Adipocyte (in vitro differentiated cells): ENCODE results near the gene ASF1B.

ENCODE experiments used
- DNase-seq: peaks from one replicate; pipeline ENCODE4 v3.0.0-alpha.2; 2015; ENCODE audit warnings: low read depth
- H3K27me3 ChIP-seq: replicated peaks from 2 replicates; pipeline ENCODE4 v1.7.0; 2013; ENCODE audit warnings: mild to moderate bottlenecking, low read length, moderate library complexity; ENCODE audit not compliant: control insufficient read depth, insufficient read depth
- H3K36me3 ChIP-seq: 2 replicates; pipeline ENCODE4 v1.7.0; 2013; ENCODE audit warnings: low read length, mild to moderate bottlenecking, moderate library complexity; ENCODE audit not compliant: control insufficient read depth, insufficient read depth, severe bottlenecking
- H3K4me1 ChIP-seq: 2 replicates; pipeline ENCODE4 v1.7.0; 2013; ENCODE audit warnings: mild to moderate bottlenecking, low read length, moderate library complexity; ENCODE audit not compliant: control insufficient read depth, insufficient read depth
- H3K4me3 ChIP-seq: 2 replicates; pipeline ENCODE4 v1.7.0; 2013; ENCODE audit warnings: mild to moderate bottlenecking, low read length, moderate library complexity
- H3K9ac ChIP-seq: 2 replicates; pipeline ENCODE4 v1.7.0; 2013; ENCODE audit warnings: mild to moderate bottlenecking, low read length, moderate library complexity
- H3K9me3 ChIP-seq: 2 replicates; pipeline ENCODE4 v1.7.0; 2013; ENCODE audit warnings: mild to moderate bottlenecking, low read length, moderate library complexity; ENCODE audit not compliant: control insufficient read depth

ASF1B gene

GRCh38 chr19:14103310-14103709, 33.1 kb downstream of the ASF1B start:
- H3K4me3 ChIP-seq: no peak overlapping the region
- peaks cover 20% of the 10 kb centered on the region for H3K4me1 ChIP-seq
- peaks cover 58% of the 10 kb centered on the region for H3K36me3 ChIP-seq
- no peak for DNase-seq
- H3K9me3 ChIP-seq: no peaks in the 10 kb centered on the region
- no peaks in the 10 kb centered on the region for H3K27me3 ChIP-seq
- H3K9ac ChIP-seq: no peak overlapping the region

DNA sequence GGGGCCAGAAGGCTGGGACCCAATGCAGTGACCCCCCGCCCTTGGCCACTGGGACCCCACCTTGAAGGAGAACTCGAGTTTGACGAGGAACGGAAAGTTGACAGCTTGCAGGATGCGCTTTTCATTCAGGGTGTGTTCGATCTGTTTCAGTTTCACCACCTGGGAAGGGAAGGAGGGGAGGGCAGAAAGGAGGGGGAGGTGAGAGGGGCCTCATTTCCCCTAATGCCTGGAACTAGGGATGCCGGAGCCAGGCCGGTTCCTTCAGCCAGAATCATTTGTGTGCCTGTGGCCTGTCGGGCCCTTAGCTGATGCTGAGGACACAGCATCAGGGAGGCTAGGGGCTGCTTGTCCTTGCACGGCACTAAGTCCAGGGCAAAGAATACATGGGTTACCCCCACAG, 33.6 kb downstream of the ASF1B start:
- Histone ChIP-seq H3K9ac (peak overlapping the region; percentile 5), H3K4me1 (peaks cover 17% of the 10 kb centered on the region), H3K9me3 (no peaks in the 10 kb centered on the region), H3K36me3 (peaks cover 63% of the 10 kb centered on the region), H3K4me3 (no peak overlapping the region), H3K27me3 (no peaks in the 10 kb centered on the region)
- no peak for DNase-seq

DNA sequence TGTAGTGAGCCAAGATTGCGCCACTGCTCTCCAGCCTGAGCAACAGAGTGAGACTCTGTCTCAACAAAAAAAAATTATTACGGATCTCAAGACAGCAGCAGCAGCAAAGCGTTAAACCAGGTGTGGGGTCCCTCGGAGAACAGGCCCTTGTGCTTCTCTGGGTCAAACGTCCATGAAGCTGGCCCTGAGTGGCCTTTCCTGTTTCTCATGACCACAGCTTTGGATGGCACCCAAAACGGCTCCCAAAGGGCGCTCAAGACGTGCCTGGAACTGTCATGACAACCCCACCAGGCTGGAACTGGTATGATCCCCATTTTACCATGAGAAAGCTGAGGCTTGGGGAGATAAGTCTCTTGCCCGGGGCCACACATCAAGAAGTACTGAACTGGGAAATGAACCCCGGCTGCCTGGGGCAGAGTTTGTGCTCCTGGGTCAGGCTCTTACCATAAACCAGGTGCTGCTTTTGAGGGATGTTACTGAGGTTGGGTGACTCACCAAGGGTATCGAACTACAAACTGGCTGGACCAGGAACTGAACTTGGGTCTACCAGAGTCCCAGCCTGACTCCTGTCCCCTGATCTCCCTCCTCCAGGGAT, 34.2 kb downstream of the ASF1B start:
- H3K4me1 ChIP-seq: peaks cover 15% of the 10 kb centered on the region
- H3K4me3 ChIP-seq: no peak overlapping the region
- H3K9me3 ChIP-seq: no peaks in the 10 kb centered on the region
- peaks cover 69% of the 10 kb centered on the region for H3K36me3 ChIP-seq
- peak overlapping the region; percentile 5 for H3K9ac ChIP-seq
- no peak for DNase-seq
- H3K27me3 ChIP-seq: no peaks in the 10 kb centered on the region

GRCh38 chr19:14101003-14101545, 35.3 kb downstream of the ASF1B start:
- Histone ChIP-seq H3K4me1 (peaks cover 15% of the 10 kb centered on the region), H3K36me3 (peaks cover 72% of the 10 kb centered on the region)

GRCh38 chr19:14097532-14098151, 38.7 kb downstream of the ASF1B start:
- peaks cover 9% of the 10 kb centered on the region for H3K9me3 ChIP-seq
- H3K36me3 ChIP-seq: peaks cover 55% of the 10 kb centered on the region
- no peaks in the 10 kb centered on the region for H3K27me3 ChIP-seq
- H3K4me1 ChIP-seq: peaks cover 12% of the 10 kb centered on the region
- no peak overlapping the region for H3K4me3 ChIP-seq
- DNase-seq: no peak
- no peak overlapping the region for H3K9ac ChIP-seq

More at GRCh38 chr19:14101003-14101545, 35.3 kb downstream of the ASF1B start:
- Histone ChIP-seq H3K4me3 (no peak overlapping the region), H3K9ac (no peak overlapping the region), H3K9me3 (no peaks in the 10 kb centered on the region), H3K27me3 (no peaks in the 10 kb centered on the region)
- DNase-seq: no peak

GRCh38 chr19:14096272-14096992, 40.0 kb downstream of the ASF1B start:
- peaks cover 49% of the 10 kb centered on the region for H3K36me3 ChIP-seq
- peaks cover 5% of the 10 kb centered on the region for H3K4me1 ChIP-seq
- H3K4me3 ChIP-seq: no peak overlapping the region
- no peaks in the 10 kb centered on the region for H3K27me3 ChIP-seq
- H3K9ac ChIP-seq: no peak overlapping the region
- H3K9me3 ChIP-seq: peaks cover 9% of the 10 kb centered on the region
- no peak for DNase-seq

DNA sequence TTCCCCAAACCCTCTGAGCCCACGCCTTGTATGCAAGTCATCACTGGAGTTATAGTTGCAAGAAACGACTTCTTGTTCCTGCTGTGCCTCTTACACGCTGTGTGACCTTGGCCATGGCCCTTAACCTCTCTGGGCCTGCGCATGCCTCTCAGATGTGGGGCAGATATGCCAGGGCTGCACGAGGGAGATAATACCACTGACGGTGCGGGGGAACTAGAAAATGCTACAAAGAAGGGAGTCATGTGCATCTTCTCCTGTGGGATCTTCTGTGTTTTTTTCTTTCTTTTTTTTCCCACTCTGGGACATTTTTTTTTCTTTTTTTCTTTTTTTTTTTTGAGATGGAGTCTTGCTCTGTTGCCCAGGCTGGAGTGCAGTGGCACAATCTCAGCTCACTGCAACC, 41.5 kb downstream of the ASF1B start:
- DNase-seq: no peak
- H3K4me3 ChIP-seq: no peak overlapping the region

DNA sequence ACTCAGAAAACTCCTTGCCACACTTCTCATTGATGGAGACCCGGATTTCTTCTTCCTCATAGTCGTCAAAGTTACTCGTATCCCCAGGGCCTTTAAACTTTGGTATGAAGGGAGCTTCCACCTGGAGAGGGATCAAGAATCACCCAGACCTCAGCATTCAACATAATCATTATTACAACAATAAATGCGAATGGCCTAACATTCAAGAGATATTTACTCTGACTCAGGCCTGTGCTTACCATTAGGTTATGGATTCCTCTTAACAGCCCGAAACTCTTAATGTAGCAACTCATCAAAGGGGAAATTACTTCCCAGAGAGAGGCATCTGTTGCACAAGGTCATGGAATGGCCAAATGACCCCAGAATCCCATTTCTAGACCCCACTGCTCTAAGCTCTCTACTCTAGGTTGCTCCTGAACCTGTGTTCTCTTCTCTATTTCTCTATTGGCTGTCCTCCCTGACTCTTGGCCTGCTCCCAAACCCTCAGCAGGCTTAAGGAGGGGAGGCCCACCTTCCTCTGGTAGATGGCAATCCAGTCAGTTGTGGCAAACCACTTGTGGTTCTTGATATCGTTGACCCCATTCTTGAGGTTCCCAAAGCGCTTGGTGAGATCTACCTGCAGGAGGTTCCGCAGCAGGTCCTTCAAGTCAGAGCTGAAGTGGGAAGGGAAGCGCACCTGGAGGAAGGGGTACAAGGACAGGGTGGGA, 43.1 kb downstream of the ASF1B start:
- peaks cover 11% of the 10 kb centered on the region for H3K4me1 ChIP-seq
- H3K27me3 ChIP-seq: no peaks in the 10 kb centered on the region
- peaks cover 9% of the 10 kb centered on the region for H3K9me3 ChIP-seq
- peaks cover 33% of the 10 kb centered on the region for H3K36me3 ChIP-seq
- H3K4me3 ChIP-seq: peak overlapping the region; percentile 6
- H3K9ac ChIP-seq: no peak overlapping the region
- no peak for DNase-seq

More for the DNA sequence above, 41.5 kb downstream of the ASF1B start:
- H3K36me3 ChIP-seq: peaks cover 34% of the 10 kb centered on the region
- peaks cover 5% of the 10 kb centered on the region for H3K4me1 ChIP-seq
- H3K27me3 ChIP-seq: no peaks in the 10 kb centered on the region
- H3K9me3 ChIP-seq: peaks cover 9% of the 10 kb centered on the region
- H3K9ac ChIP-seq: no peak overlapping the region

GRCh38 chr19:14091813-14092462, 44.5 kb downstream of the ASF1B start:
- peaks cover 9% of the 10 kb centered on the region for H3K9me3 ChIP-seq
- H3K9ac ChIP-seq: peak overlapping the region; percentile 92
- peaks cover 11% of the 10 kb centered on the region for H3K4me1 ChIP-seq
- no peaks in the 10 kb centered on the region for H3K27me3 ChIP-seq
- H3K4me3 ChIP-seq: peak overlapping the region; percentile 87
- peaks cover 27% of the 10 kb centered on the region for H3K36me3 ChIP-seq
- DNase-seq: no peak

DNA sequence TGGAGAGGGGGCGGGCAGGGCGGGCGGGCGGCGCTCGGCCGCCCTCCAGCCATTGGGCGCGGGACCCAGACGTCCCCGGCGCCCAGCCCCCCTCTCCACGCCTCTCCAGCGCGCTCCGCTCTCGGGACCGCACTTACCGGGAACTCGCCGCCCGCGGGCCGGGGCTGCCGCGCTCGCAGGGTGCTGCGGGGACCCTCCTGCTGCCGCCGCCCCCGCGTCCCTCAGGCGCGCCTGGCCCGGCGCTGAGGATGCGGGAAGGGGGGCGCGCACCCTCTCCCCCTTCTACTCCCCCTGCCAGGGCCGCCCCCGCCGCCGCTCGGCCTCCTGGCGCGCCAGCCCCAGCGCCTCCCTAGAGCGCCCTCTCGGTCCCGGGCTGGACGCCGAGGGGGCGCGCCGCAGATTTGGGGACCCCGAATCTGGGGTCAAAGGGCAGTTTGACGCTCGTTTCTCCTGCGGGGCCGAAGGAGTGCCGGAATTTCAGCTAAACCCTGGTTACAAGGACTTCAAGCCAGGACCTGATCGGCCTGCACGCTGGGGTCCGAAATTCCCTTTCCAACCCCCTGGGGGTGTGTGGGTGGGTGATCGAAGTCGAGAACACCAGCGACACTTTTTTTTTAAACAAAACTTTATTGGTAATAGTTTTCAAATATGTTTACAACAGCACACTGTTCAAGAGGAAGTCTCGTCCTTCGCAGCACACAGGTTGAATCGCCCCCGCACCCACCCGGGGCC, 45.1 kb downstream of the ASF1B start:
- peaks cover 20% of the 10 kb centered on the region for H3K36me3 ChIP-seq
- H3K27me3 ChIP-seq: no peaks in the 10 kb centered on the region
- DNase-seq: peak; percentile 58
- H3K9ac ChIP-seq: peak overlapping the region; percentile 92
- H3K9me3 ChIP-seq: peaks cover 9% of the 10 kb centered on the region
- H3K4me1 ChIP-seq: peaks cover 11% of the 10 kb centered on the region
- H3K4me3 ChIP-seq: peak overlapping the region; percentile 87
